H1 (cell line): Measurements from ENCODE around the gene MMS22L. TPM values are rescaled to one million over a fixed set of nuclear protein-coding genes. Genes with fewer than 3 reads are reported as not detected.

Experiments used
- CEBPB ChIP-seq: IDR thresholded peaks from 2 replicates; pipeline ENCODE4 v1.6.1; 2012; ENCODE audit warnings: low read depth, low read length
- EGR1 ChIP-seq: IDR thresholded peaks from 2 replicates; pipeline ENCODE4 v1.6.1; 2011; ENCODE audit warnings: low read depth, low read length, borderline replicate concordance
- HDAC2 ChIP-seq, 2 experiments: fragments of 300-600 bp in 1 of 2; sonication (generic) in 1 of 2; IDR thresholded peaks; 2 replicates each; pipeline ENCODE4 v1.6.1; 2011 to 2012; ENCODE audit warnings: low read depth in 2 of 2, low read length in 2 of 2, mild to moderate bottlenecking in 2 of 2, moderate library complexity in 2 of 2, borderline replicate concordance in 1 of 2, inconsistent platforms in 1 of 2
- JUN ChIP-seq: IDR thresholded peaks from 2 replicates; pipeline ENCODE4 v1.6.1; 2011; ENCODE audit warnings: low read depth, mild to moderate bottlenecking, improper control_type of control experiment, low read length
- MAX ChIP-seq: IDR thresholded peaks from 2 replicates; pipeline ENCODE4 v1.6.1; 2012; ENCODE audit warnings: inconsistent platforms
- RBBP5 ChIP-seq: IDR thresholded peaks from 2 replicates; pipeline ENCODE4 v1.7.1; 2012; ENCODE audit warnings: low read depth, mild to moderate bottlenecking, inconsistent platforms, low read length, moderate library complexity, borderline replicate concordance
- SIX5 ChIP-seq: IDR thresholded peaks from 2 replicates; pipeline ENCODE4 v1.6.1; 2011; ENCODE audit warnings: mild to moderate bottlenecking, low read depth, low read length
- SP1 ChIP-seq: IDR thresholded peaks from 2 replicates; pipeline ENCODE4 v1.6.1; 2011; ENCODE audit warnings: low read depth, low read length
- TEAD4 ChIP-seq: IDR thresholded peaks from 2 replicates; pipeline ENCODE4 v1.6.1; 2012; ENCODE audit warnings: low read depth, low read length, inconsistent platforms, mixed read lengths
- YY1 ChIP-seq: IDR thresholded peaks from 2 replicates; pipeline ENCODE4 v1.6.1; 2011; ENCODE audit warnings: low read depth, mild to moderate bottlenecking, low read length
- polyA plus RNA-seq, 7 experiments: library from polyadenylated mRNA; depleted of rRNA in 3 of 7; stranded (reverse) in 5 of 7; unstranded in 2 of 7; fragments of >200 nt in 5 of 7; fragments of 200-250 nt in 2 of 7; gene quantifications; 1 replicate in 5 of 7; 2 replicates in 1 of 7; 4 replicates in 1 of 7; pipeline versions ENCODE4 v1.2.1 to v1.2.3, GENCODE V29; 2011 to 2013; ENCODE audit warnings: missing spikeins in 2 of 7, mixed read lengths in 2 of 7
- total RNA-seq: library from RNA; stranded (reverse); fragmentation: NEBNext Ultra II Directional; extraction: Animal tissue kit (Norgen Biotek cat#: 25700); gene quantifications from 2 replicates; pipeline ENCODE4 v1.2.1, GENCODE V29; 2021

The MMS22L gene
- total and polyA plus RNA-seq, 2 of the 8 experiments (the other 6 are each of a cell fraction or from before 2014, with no cell fraction given): 11.1 to 32.6 TPM

- no peak for TF ChIP-seq TEAD4
- no peak for TF ChIP-seq MAX
- TF ChIP-seq RBBP5: no peak
- no peak for TF ChIP-seq YY1
- no peak for TF ChIP-seq SIX5
- no peak for TF ChIP-seq EGR1
- TF ChIP-seq JUN: no peak
- no peak for TF ChIP-seq CEBPB
- TF ChIP-seq HDAC2 (IDR thresholded peaks at IDR 0.05; ENCODE audit: borderline replicate concordance in 1 of 2, low read depth in 2 of 2, low read length in 2 of 2): no peak
- TF ChIP-seq SP1: no peak
Observed at GRCh38 chr6:97322226-97322625, 39.2 kb upstream of the MMS22L start (continued).
